Activated CD4-positive, CD25-positive, alpha-beta regulatory T cell (primary cell): ENCODE data around the gene CT47A1.
"Not testable (repeated sequence)": the region's sequence is repeated elsewhere in the genome, so short reads cannot be mapped to it uniquely, and the experiment has no call there.

Experiments used
- DNase-seq, 4 experiments: peaks; one replicate each; lab custom pipeline; 2025; lab: John Stamatoyannopoulos, UW

The CT47A1 gene

GRCh38 chrX:120985660-120986059 is at the start of gene CT47A1:
Gene CT47A1, minus strand, starts transcription at chrX:120985760. Its CDS starts 231 bp downstream, at chrX:120985529.
- DNase-seq = not testable (repeated sequence)

GRCh38 chrX:121032531-121032930 is 47.0 kb upstream of the CT47A1 start:
- DNase-seq = no peak

- no peak for DNase-seq
Observed at GRCh38 chrX:121030083-121030482, 44.5 kb upstream of the CT47A1 start.

GRCh38 chrX:121028419-121028818 is 42.9 kb upstream of the CT47A1 start:
- DNase-seq = no peak

GRCh38 chrX:121014826-121015225 is 29.3 kb upstream of the CT47A1 start:
- DNase-seq = no peak

GRCh38 chrX:121013897-121014455 is 28.4 kb upstream of the CT47A1 start:
- DNase-seq = no peak

GRCh38 chrX:121011254-121011653 is 25.7 kb upstream of the CT47A1 start:
- no peak for DNase-seq

GRCh38 chrX:121010218-121010617 is 24.7 kb upstream of the CT47A1 start:
- DNase-seq = no peak

GRCh38 chrX:121009764-121010163 is 24.2 kb upstream of the CT47A1 start:
- no peak for DNase-seq

- no peak for DNase-seq
Observed at GRCh38 chrX:121008920-121009319, 23.4 kb upstream of the CT47A1 start.

- no peak for DNase-seq
Observed at GRCh38 chrX:121000589-121000988, 15.0 kb upstream of the CT47A1 start.

- DNase-seq = no peak
Observed at GRCh38 chrX:120999413-120999812, 13.9 kb upstream of the CT47A1 start.

- DNase-seq = not testable (repeated sequence)
Observed at GRCh38 chrX:120956500-120956899, 29.1 kb downstream of the CT47A1 start, which contains the start of gene CT47A7. Gene CT47A7, minus strand, starts transcription at chrX:120956600. Its CDS starts 255 bp downstream, at chrX:120956345.
